Caco-2 (cell line): ENCODE results near the gene ERC2. TPM values are rescaled to one million over a fixed set of nuclear protein-coding genes. Genes with fewer than 3 reads are reported as not detected.

ENCODE experiments used
- BruUV-seq: library from RNA; stranded (reverse); fragments of 400-500 nt; replicated peaks from 2 replicates; lab custom pipeline; 2021; lab: Mats Ljungman, UMichigan
- CTCF ChIA-PET: fragments of 300-600 bp; sonication (Branson Sonifier 250); formaldehyde crosslinking; loops from one replicate; lab custom pipeline; 2022; ENCODE audit warnings: antibody characterized with exemption; lab: Charles Lee
- POLR2A ChIA-PET: fragments of 300-600 bp; sonication (Branson Sonifier 250); formaldehyde crosslinking; loops from one replicate; lab custom pipeline; 2022; ENCODE audit warnings: antibody characterized with exemption; lab: Charles Lee
- DNase-seq, 2 experiments: peaks; one replicate each; pipeline versions ENCODE4 v3.0.0 to v3.0.0-alpha.2; 2020 to 2022
- H3K27me3 ChIP-seq: replicated peaks from 2 replicates; pipeline ENCODE4 v1.6.0; 2011; ENCODE audit warnings: low read length; ENCODE audit not compliant: control insufficient read depth, insufficient read depth
- H3K36me3 ChIP-seq: 2 replicates; pipeline ENCODE4 v1.5.1; 2011; ENCODE audit warnings: low read length; ENCODE audit not compliant: control insufficient read depth, insufficient read depth
- H3K4me1 ChIP-seq: fragments of 250-450 bp; sonication (Bioruptor Pico); 2 replicates; pipeline ENCODE4 v1.5.1; 2020; ENCODE audit warnings: mild to moderate bottlenecking
- H3K4me3 ChIP-seq: 2 replicates; pipeline ENCODE4 v1.5.1; 2011; ENCODE audit warnings: low read depth, mild to moderate bottlenecking, control low read depth, low read length
- H3K9me3 ChIP-seq: fragments of 250-450 bp; sonication (Bioruptor Pico); 2 replicates; pipeline ENCODE4 v1.5.1; 2020; ENCODE audit warnings: mild to moderate bottlenecking, moderate library complexity
- H3K27ac Mint-ChIP-seq: one replicate; pipeline ENCODE4 v1.8.0; 2022; ENCODE audit warnings: mixed read lengths; ENCODE audit not compliant: unreplicated experiment
- H3K27me3 Mint-ChIP-seq: one replicate; pipeline ENCODE4 v1.8.0; 2022; ENCODE audit warnings: mixed read lengths; ENCODE audit not compliant: insufficient read depth, unreplicated experiment
- H3K36me3 Mint-ChIP-seq: one replicate; pipeline ENCODE4 v1.8.0; 2022; ENCODE audit warnings: mild to moderate bottlenecking, mixed read lengths; ENCODE audit not compliant: insufficient read depth, unreplicated experiment
- H3K4me1 Mint-ChIP-seq: one replicate; pipeline ENCODE4 v1.8.0; 2022; ENCODE audit warnings: low read depth, mixed read lengths; ENCODE audit not compliant: unreplicated experiment
- H3K4me3 Mint-ChIP-seq: one replicate; pipeline ENCODE4 v1.8.0; 2022; ENCODE audit warnings: mild to moderate bottlenecking, moderate library complexity, mixed read lengths; ENCODE audit not compliant: unreplicated experiment
- H3K9me3 Mint-ChIP-seq: one replicate; pipeline ENCODE4 v1.8.0; 2022; ENCODE audit warnings: mixed read lengths; ENCODE audit not compliant: unreplicated experiment
- CTCF ChIP-seq, 2 experiments: fragments of 200-600 bp in 1 of 2; IDR thresholded peaks; 1 replicate in 1 of 2; 2 replicates in 1 of 2; pipeline versions ENCODE4 v1.5.1 to v1.8.0; 2011 to 2022; ENCODE audit warnings: antibody characterized with exemption in 1 of 2, control low read depth in 1 of 2, inconsistent platforms in 1 of 2, low read depth in 1 of 2, low read length in 1 of 2, mild to moderate bottlenecking in 1 of 2, moderate library complexity in 1 of 2; ENCODE audit not compliant: insufficient read depth in 1 of 2, severe bottlenecking in 1 of 2, unreplicated experiment in 1 of 2
- intact Hi-C: fragments of 100-400 bp; cut with micrococcal nuclease; formaldehyde crosslinking; loops from one replicate; pipeline ENCODE4 v1.10.0; 2022; ENCODE audit not compliant: unreplicated experiment
- total RNA-seq: library from RNA; stranded (reverse); gene quantifications from 2 replicates; pipeline ENCODE4 v1.2.3, GENCODE V29; 2022

Gene ERC2
- total RNA-seq, 1 experiment from 2014 or later: 0.54 TPM

GRCh38 chr3:55802816-55803215 lies 665.5 kb downstream of the ERC2 start:
- Histone ChIP-seq H3K27me3 (no peaks in the 10 kb centered on the region), H3K9me3 (no peaks in the 10 kb centered on the region), H3K4me3 (no peak overlapping the region), H3K36me3 (no peaks in the 10 kb centered on the region), H3K4me1 (no peaks in the 10 kb centered on the region)
- ChIA-PET POLR2A (no interaction called here), CTCF (no interaction called here)
- Mint-ChIP-seq H3K9me3 (peaks cover 6% of the 10 kb centered on the region), H3K36me3 (no peaks in the 10 kb centered on the region), H3K4me3 (no peak overlapping the region), H3K27ac (no peak overlapping the region), H3K4me1 (no peaks in the 10 kb centered on the region), H3K27me3 (peaks cover 4% of the 10 kb centered on the region)
- no peak for TF ChIP-seq CTCF (IDR thresholded peaks at IDR 0.05; ENCODE audit: insufficient read depth in 1 of 2, low read depth in 1 of 2, low read length in 1 of 2, severe bottlenecking in 1 of 2, unreplicated experiment in 1 of 2)
- BruUV-seq: no TSS peak
- intact Hi-C loops: no loop called here
- no peak for DNase-seq

GRCh38 chr3:55801676-55802075 lies 666.6 kb downstream of the ERC2 start:
- ChIA-PET POLR2A (no interaction called here), CTCF (no interaction called here)
- Histone ChIP-seq H3K4me1 (no peaks in the 10 kb centered on the region), H3K4me3 (no peak overlapping the region), H3K27me3 (no peaks in the 10 kb centered on the region), H3K36me3 (no peaks in the 10 kb centered on the region), H3K9me3 (no peaks in the 10 kb centered on the region)
- H3K27ac Mint-ChIP-seq: no peak overlapping the region
- H3K4me1 Mint-ChIP-seq: no peaks in the 10 kb centered on the region
- no peak for TF ChIP-seq CTCF (IDR thresholded peaks at IDR 0.05; ENCODE audit: insufficient read depth in 1 of 2, low read depth in 1 of 2, low read length in 1 of 2, severe bottlenecking in 1 of 2, unreplicated experiment in 1 of 2)
- H3K9me3 Mint-ChIP-seq: peaks cover 10% of the 10 kb centered on the region
- H3K36me3 Mint-ChIP-seq: no peaks in the 10 kb centered on the region
- H3K27me3 Mint-ChIP-seq: peaks cover 4% of the 10 kb centered on the region
- DNase-seq: no peak
- intact Hi-C loops: no loop called here
- no TSS peak for BruUV-seq
- no peak overlapping the region for H3K4me3 Mint-ChIP-seq

GRCh38 chr3:55801068-55801467 lies 667.2 kb downstream of the ERC2 start:
- Histone ChIP-seq H3K4me3 (no peak overlapping the region), H3K9me3 (no peaks in the 10 kb centered on the region), H3K4me1 (no peaks in the 10 kb centered on the region), H3K27me3 (no peaks in the 10 kb centered on the region), H3K36me3 (no peaks in the 10 kb centered on the region)
- no peak for TF ChIP-seq CTCF (IDR thresholded peaks at IDR 0.05; ENCODE audit: insufficient read depth in 1 of 2, low read depth in 1 of 2, low read length in 1 of 2, severe bottlenecking in 1 of 2, unreplicated experiment in 1 of 2)
- POLR2A ChIA-PET: no interaction called here
- peaks cover 1% of the 10 kb centered on the region for H3K27me3 Mint-ChIP-seq
- H3K36me3 Mint-ChIP-seq: no peaks in the 10 kb centered on the region
- intact Hi-C loops: no loop called here
- H3K27ac Mint-ChIP-seq: no peak overlapping the region
- no peak overlapping the region for H3K4me3 Mint-ChIP-seq
- DNase-seq: no peak
- peaks cover 1% of the 10 kb centered on the region for H3K4me1 Mint-ChIP-seq
- no TSS peak for BruUV-seq
- CTCF ChIA-PET: no interaction called here
- peaks cover 10% of the 10 kb centered on the region for H3K9me3 Mint-ChIP-seq
